ENCODE results near the gene CLDN16. TPM values are rescaled to one million over a fixed set of nuclear protein-coding genes. Genes with fewer than 3 reads are reported as not detected.

Gene CLDN16
- total RNA-seq, 2 experiments from 2014 or later: not detected

DNA sequence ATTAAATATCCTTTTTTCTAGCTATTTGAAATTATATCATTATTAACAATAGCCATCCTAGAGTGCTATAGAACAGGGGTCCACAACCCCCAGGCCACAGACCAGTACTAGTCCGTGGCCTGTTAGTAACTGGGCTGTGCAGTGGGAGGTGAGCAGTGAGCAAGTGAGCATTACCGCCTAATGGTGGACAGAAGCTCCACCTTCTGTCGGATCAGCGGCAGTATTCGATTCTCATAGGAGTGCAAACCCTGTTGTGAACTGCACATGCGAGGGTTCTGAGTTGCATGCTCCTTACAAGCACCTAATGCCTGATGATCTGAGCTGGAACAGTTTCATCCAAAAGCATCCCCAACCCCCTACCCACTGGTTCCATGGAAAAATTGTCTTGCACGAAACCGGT is 11.7 kb downstream of the CLDN16 start:
- no peaks in the 10 kb centered on the region for H3K36me3 ChIP-seq (ENCODE audit: insufficient read depth, low read length)
- POLR2A ChIA-PET: no interaction called here

GRCh38 chr3:190401963-190402362 is 14.0 kb downstream of the CLDN16 start:
- Histone ChIP-seq H3K4me1 (ENCODE audit: insufficient read depth, low read length) (no peaks in the 10 kb centered on the region), H3K27me3 (ENCODE audit: control insufficient read depth in 1 of 2, insufficient read depth in 2 of 2, low read length in 2 of 2) (no peaks in the 10 kb centered on the region), H3K4me3 (ENCODE audit: low read length) (no peak overlapping the region), H3K36me3 (ENCODE audit: insufficient read depth, low read length) (no peaks in the 10 kb centered on the region), H3K27ac (ENCODE audit: low read depth in 1 of 2, low read length in 2 of 2) (no peak overlapping the region), H3K9me3 (ENCODE audit: control insufficient read depth in 1 of 2, insufficient read depth in 1 of 2, low read length in 2 of 2) (no peaks in the 10 kb centered on the region)
- ChIA-PET POLR2A (no interaction called here), CTCF (no interaction called here)
- intact Hi-C loops (cut with DNase I, micrococcal nuclease): no loop called here
- no peak overlapping the region for H3K27ac Mint-ChIP-seq
- no peak for ATAC-seq (ENCODE audit: poor library complexity)
- no peaks in the 10 kb centered on the region for H3K36me3 Mint-ChIP-seq (ENCODE audit: low read depth)
- H3K4me3 Mint-ChIP-seq: no peak overlapping the region
- H3K4me1 Mint-ChIP-seq (ENCODE audit: low read depth): no peaks in the 10 kb centered on the region
- TF ChIP-seq, protein P1, sequence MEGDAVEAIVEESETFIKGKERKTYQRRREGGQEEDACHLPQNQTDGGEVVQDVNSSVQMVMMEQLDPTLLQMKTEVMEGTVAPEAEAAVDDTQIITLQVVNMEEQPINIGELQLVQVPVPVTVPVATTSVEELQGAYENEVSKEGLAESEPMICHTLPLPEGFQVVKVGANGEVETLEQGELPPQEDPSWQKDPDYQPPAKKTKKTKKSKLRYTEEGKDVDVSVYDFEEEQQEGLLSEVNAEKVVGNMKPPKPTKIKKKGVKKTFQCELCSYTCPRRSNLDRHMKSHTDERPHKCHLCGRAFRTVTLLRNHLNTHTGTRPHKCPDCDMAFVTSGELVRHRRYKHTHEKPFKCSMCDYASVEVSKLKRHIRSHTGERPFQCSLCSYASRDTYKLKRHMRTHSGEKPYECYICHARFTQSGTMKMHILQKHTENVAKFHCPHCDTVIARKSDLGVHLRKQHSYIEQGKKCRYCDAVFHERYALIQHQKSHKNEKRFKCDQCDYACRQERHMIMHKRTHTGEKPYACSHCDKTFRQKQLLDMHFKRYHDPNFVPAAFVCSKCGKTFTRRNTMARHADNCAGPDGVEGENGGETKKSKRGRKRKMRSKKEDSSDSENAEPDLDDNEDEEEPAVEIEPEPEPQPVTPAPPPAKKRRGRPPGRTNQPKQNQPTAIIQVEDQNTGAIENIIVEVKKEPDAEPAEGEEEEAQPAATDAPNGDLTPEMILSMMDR (IDR thresholded peaks at IDR 0.05): no peak
- DNase-seq: no peak
- no peaks in the 10 kb centered on the region for H3K9me3 Mint-ChIP-seq
- peaks cover 19% of the 10 kb centered on the region for H3K27me3 Mint-ChIP-seq

More for the DNA sequence above, 11.7 kb downstream of the CLDN16 start:
- Mint-ChIP-seq H3K4me3 (no peak overlapping the region), H3K27ac (no peak overlapping the region), H3K36me3 (ENCODE audit: low read depth) (no peaks in the 10 kb centered on the region), H3K27me3 (peaks cover 19% of the 10 kb centered on the region), H3K9me3 (no peaks in the 10 kb centered on the region), H3K4me1 (ENCODE audit: low read depth) (no peaks in the 10 kb centered on the region)
- DNase-seq (no peak), ATAC-seq (ENCODE audit: poor library complexity) (no peak)
- Histone ChIP-seq H3K27ac (ENCODE audit: low read depth in 1 of 2, low read length in 2 of 2) (no peak overlapping the region), H3K4me1 (ENCODE audit: insufficient read depth, low read length) (no peaks in the 10 kb centered on the region), H3K27me3 (ENCODE audit: control insufficient read depth in 1 of 2, insufficient read depth in 2 of 2, low read length in 2 of 2) (no peaks in the 10 kb centered on the region), H3K4me3 (ENCODE audit: low read length) (no peak overlapping the region), H3K9me3 (ENCODE audit: control insufficient read depth in 1 of 2, insufficient read depth in 1 of 2, low read length in 2 of 2) (no peaks in the 10 kb centered on the region)
- TF ChIP-seq, protein P1 (IDR thresholded peaks at IDR 0.05): no peak
- intact Hi-C loops (cut with DNase I, micrococcal nuclease): no loop called here
- CTCF ChIA-PET: no interaction called here

- ATAC-seq (ENCODE audit: poor library complexity) (no peak), DNase-seq (no peak)
- Histone ChIP-seq H3K4me3 (ENCODE audit: low read length) (no peak overlapping the region), H3K9me3 (ENCODE audit: control insufficient read depth in 1 of 2, insufficient read depth in 1 of 2, low read length in 2 of 2) (no peaks in the 10 kb centered on the region), H3K4me1 (ENCODE audit: insufficient read depth, low read length) (no peaks in the 10 kb centered on the region), H3K27ac (ENCODE audit: low read depth in 1 of 2, low read length in 2 of 2) (no peak overlapping the region), H3K27me3 (ENCODE audit: control insufficient read depth in 1 of 2, insufficient read depth in 2 of 2, low read length in 2 of 2) (no peaks in the 10 kb centered on the region), H3K36me3 (ENCODE audit: insufficient read depth, low read length) (no peaks in the 10 kb centered on the region)
- H3K27ac Mint-ChIP-seq: no peak overlapping the region
- H3K9me3 Mint-ChIP-seq: no peaks in the 10 kb centered on the region
- no peaks in the 10 kb centered on the region for H3K36me3 Mint-ChIP-seq (ENCODE audit: low read depth)
- H3K4me3 Mint-ChIP-seq: no peak overlapping the region
- intact Hi-C loops (cut with DNase I, micrococcal nuclease): no loop called here
- ChIA-PET CTCF (no interaction called here), POLR2A (no interaction called here)
- peaks cover 13% of the 10 kb centered on the region for H3K27me3 Mint-ChIP-seq
- H3K4me1 Mint-ChIP-seq (ENCODE audit: low read depth): no peaks in the 10 kb centered on the region
- TF ChIP-seq, protein P1 (IDR thresholded peaks at IDR 0.05): no peak
Observed at GRCh38 chr3:190404715-190405114, 16.8 kb downstream of the CLDN16 start.
